Nephron progenitor cell (in vitro differentiated cells): Measurements from ENCODE around the gene GTSE1.

Experiments
- DNase-seq: peaks from one replicate; pipeline ENCODE4 v3.0.0; 2021
- H3K27ac Mint-ChIP-seq: 2 replicates; pipeline ENCODE4 v1.8.0; 2021; ENCODE audit warnings: mild to moderate bottlenecking, moderate library complexity, mixed read lengths
- H3K27me3 Mint-ChIP-seq: 2 replicates; pipeline ENCODE4 v1.8.0; 2021; ENCODE audit warnings: mild to moderate bottlenecking, low read depth, mixed read lengths; ENCODE audit not compliant: poor library complexity
- H3K36me3 Mint-ChIP-seq: 2 replicates; pipeline ENCODE4 v1.8.0; 2021; ENCODE audit warnings: low read depth, mixed read lengths
- H3K4me1 Mint-ChIP-seq: 2 replicates; pipeline ENCODE4 v1.8.0; 2021; ENCODE audit warnings: mixed read lengths
- H3K4me3 Mint-ChIP-seq: 2 replicates; pipeline ENCODE4 v1.8.0; 2021; ENCODE audit warnings: mild to moderate bottlenecking, moderate library complexity, mixed read lengths
- H3K9me3 Mint-ChIP-seq: 2 replicates; pipeline ENCODE4 v1.8.0; 2021; ENCODE audit warnings: mild to moderate bottlenecking, moderate library complexity, mixed read lengths
- TF ChIP-seq, protein P1 (sequence below): fragments of 200-600 bp; sonication (generic); IDR thresholded peaks from 2 replicates; pipeline ENCODE4 v1.5.0; 2021; ENCODE audit warnings: antibody characterized with exemption

Gene GTSE1

GRCh38 chr22:46376111-46376510 is 79.4 kb downstream of the GTSE1 start:
- H3K27me3 Mint-ChIP-seq: peaks cover 3% of the 10 kb centered on the region
- H3K9me3 Mint-ChIP-seq: peaks cover 32% of the 10 kb centered on the region
- H3K4me1 Mint-ChIP-seq: peaks cover 61% of the 10 kb centered on the region
- peaks cover 35% of the 10 kb centered on the region for H3K36me3 Mint-ChIP-seq
- no peak for DNase-seq
- no peak overlapping the region for H3K27ac Mint-ChIP-seq
- TF ChIP-seq, protein P1, sequence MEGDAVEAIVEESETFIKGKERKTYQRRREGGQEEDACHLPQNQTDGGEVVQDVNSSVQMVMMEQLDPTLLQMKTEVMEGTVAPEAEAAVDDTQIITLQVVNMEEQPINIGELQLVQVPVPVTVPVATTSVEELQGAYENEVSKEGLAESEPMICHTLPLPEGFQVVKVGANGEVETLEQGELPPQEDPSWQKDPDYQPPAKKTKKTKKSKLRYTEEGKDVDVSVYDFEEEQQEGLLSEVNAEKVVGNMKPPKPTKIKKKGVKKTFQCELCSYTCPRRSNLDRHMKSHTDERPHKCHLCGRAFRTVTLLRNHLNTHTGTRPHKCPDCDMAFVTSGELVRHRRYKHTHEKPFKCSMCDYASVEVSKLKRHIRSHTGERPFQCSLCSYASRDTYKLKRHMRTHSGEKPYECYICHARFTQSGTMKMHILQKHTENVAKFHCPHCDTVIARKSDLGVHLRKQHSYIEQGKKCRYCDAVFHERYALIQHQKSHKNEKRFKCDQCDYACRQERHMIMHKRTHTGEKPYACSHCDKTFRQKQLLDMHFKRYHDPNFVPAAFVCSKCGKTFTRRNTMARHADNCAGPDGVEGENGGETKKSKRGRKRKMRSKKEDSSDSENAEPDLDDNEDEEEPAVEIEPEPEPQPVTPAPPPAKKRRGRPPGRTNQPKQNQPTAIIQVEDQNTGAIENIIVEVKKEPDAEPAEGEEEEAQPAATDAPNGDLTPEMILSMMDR: no peak
- H3K4me3 Mint-ChIP-seq: no peak overlapping the region

DNA sequence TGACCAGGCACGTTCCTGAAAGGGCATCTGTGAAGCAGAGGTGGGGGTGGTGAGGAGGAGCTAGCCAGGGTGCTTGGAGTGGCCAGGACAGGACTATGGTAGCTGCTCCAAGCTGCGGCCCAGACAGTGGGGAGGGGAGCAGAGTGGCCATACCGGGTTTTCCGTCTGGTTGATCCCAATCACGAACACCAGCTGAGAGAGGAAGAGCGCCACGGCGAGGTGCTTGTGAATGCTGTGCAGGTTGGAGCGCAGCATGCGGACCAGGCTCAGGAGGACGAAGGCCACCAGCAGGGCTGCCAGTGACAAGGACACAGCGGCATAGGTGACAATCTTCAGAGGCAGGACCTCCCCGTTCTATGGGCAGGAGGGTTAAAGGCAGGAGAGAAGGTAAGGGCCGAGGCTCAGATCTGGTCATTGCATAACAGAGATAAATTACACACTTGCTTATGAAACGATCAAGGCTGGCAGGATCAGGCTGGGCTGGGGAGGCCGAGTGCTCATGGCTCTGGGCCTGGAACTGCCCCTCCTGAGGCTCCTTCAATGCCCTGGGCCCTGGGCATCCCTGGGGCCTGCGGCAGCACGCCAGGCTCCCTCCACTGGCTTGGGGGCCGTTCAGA is 80.3 kb downstream of the GTSE1 start:
- H3K9me3 Mint-ChIP-seq: peaks cover 32% of the 10 kb centered on the region
- TF ChIP-seq, protein P1: no peak
- H3K36me3 Mint-ChIP-seq: peaks cover 35% of the 10 kb centered on the region
- no peak for DNase-seq
- no peak overlapping the region for H3K4me3 Mint-ChIP-seq
- peaks cover 3% of the 10 kb centered on the region for H3K27me3 Mint-ChIP-seq
- H3K27ac Mint-ChIP-seq: peak overlapping the region; percentile 48
- peaks cover 63% of the 10 kb centered on the region for H3K4me1 Mint-ChIP-seq

DNA sequence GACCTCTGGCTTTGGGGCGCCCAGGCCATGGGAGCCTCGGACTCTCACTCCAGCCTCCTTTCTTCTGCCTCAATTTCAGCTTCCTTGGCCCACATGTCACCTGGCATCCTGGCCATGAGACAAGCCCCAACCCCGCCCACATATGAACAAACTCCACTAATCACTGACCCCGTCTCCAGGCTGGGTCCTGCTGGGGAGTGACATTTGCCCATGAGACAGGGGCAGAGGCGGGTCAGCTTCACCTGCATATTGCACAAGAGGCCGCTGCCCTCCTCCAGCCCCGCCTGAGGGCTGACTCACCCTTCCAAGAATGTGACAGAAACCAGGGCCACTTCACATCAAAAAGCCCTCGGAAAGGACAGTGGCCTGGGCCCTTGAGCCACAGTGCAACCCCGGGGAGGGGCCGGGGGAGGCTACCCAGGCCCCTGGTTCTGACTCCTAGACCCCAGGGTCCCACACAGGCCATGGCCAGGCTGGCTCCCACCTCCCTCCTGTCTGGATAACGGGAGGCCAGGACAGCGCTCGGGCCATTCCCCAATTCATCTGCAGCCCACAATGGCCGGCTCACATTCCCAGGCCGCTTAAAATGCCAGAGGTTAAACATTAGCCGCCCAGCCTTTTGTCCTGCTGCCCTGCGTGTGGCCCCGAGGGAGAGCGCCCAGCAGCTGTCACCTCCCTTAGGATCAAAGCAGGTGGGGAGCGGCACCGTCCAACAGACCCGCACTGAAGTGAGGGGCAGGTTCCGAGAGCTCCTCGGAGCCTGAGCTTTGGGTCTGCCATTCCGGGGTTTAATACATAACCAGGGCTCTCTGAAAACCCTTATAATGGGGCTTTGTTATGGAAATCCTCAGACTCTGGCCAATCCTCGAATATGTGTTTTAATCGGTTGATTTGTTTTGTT is 81.1 kb downstream of the GTSE1 start:
- Mint-ChIP-seq H3K36me3 (peaks cover 39% of the 10 kb centered on the region), H3K4me1 (peaks cover 63% of the 10 kb centered on the region), H3K27ac (peak overlapping the region; percentile 33), H3K4me3 (peak overlapping the region; percentile 33), H3K27me3 (peaks cover 3% of the 10 kb centered on the region), H3K9me3 (peaks cover 32% of the 10 kb centered on the region)
- DNase-seq: peak; percentile 38
- TF ChIP-seq, protein P1: no peak

- Mint-ChIP-seq H3K4me3 (no peak overlapping the region), H3K27ac (no peak overlapping the region), H3K9me3 (peaks cover 32% of the 10 kb centered on the region), H3K4me1 (peaks cover 63% of the 10 kb centered on the region), H3K36me3 (peaks cover 42% of the 10 kb centered on the region), H3K27me3 (peaks cover 3% of the 10 kb centered on the region)
- TF ChIP-seq, protein P1: no peak
- no peak for DNase-seq
Measured at GRCh38 chr22:46378426-46379065, 81.9 kb downstream of the GTSE1 start.

GRCh38 chr22:46379066-46379930 is 82.6 kb downstream of the GTSE1 start:
- no peak for DNase-seq
- Mint-ChIP-seq H3K4me1 (peaks cover 56% of the 10 kb centered on the region), H3K9me3 (peaks cover 29% of the 10 kb centered on the region), H3K27me3 (peaks cover 3% of the 10 kb centered on the region), H3K27ac (peak overlapping the region; percentile 32), H3K36me3 (peaks cover 38% of the 10 kb centered on the region), H3K4me3 (no peak overlapping the region)
- TF ChIP-seq, protein P1: no peak
